GM18505 (cell line): ENCODE measurements around the gene GNG14.
"Not testable (repeated sequence)": the region's sequence is repeated elsewhere in the genome, so short reads cannot be mapped to it uniquely, and the experiment has no call there.

ENCODE experiments used
- ATAC-seq: cut with Tn5 transposase; IDR thresholded peaks from one replicate; pipeline ENCODE4 v1.9.1; 2021; ENCODE audit not compliant: unreplicated experiment
- POLR2A ChIP-seq: IDR thresholded peaks from 4 replicates; pipeline ENCODE4 v1.6.1; 2011; ENCODE audit warnings: borderline replicate concordance; ENCODE audit not compliant: insufficient read depth, insufficient read length; ENCODE audit errors: extremely low read depth

The GNG14 gene

GRCh38 chr19:12694641-12695040 is 6.8 kb downstream of the GNG14 start:
- no peak for TF ChIP-seq POLR2A
- no peak for ATAC-seq

GRCh38 chr19:12695096-12695495 is 7.3 kb downstream of the GNG14 start:
- TF ChIP-seq POLR2A = no peak
- no peak for ATAC-seq

GRCh38 chr19:12695514-12695913 is 7.7 kb downstream of the GNG14 start:
- no peak for ATAC-seq
- TF ChIP-seq POLR2A = no peak

GRCh38 chr19:12695997-12696365 is 8.2 kb downstream of the GNG14 start:
- ATAC-seq = peak; percentile 17
- TF ChIP-seq POLR2A = no peak

GRCh38 chr19:12696366-12697335 is 8.9 kb downstream of the GNG14 start, which contains the start of gene FBXW9:
FBXW9 (minus strand) TSS chr19:12696631; CDS start chr19:12696581, 50 bp downstream.
- peak; percentile 71 for ATAC-seq
- peak; percentile 86 for TF ChIP-seq POLR2A

GRCh38 chr19:12697425-12697824 is 9.6 kb downstream of the GNG14 start:
- not testable (repeated sequence) for ATAC-seq

- ATAC-seq = no peak
- TF ChIP-seq POLR2A = no peak
These were observed 10.3 kb downstream of the GNG14 start for GRCh38 chr19:12698138-12698537.

GRCh38 chr19:12701596-12702282 is 13.9 kb downstream of the GNG14 start:
- no peak for TF ChIP-seq POLR2A
- ATAC-seq = no peak

- no peak for TF ChIP-seq POLR2A
These were observed 15.2 kb downstream of the GNG14 start for GRCh38 chr19:12703046-12703445.

GRCh38 chr19:12705169-12705568 is 17.4 kb downstream of the GNG14 start:
- no peak for TF ChIP-seq POLR2A

More at GRCh38 chr19:12703046-12703445, 15.2 kb downstream of the GNG14 start:
- no peak for ATAC-seq

GRCh38 chr19:12705654-12706331 is 18.0 kb downstream of the GNG14 start:
- no peak for ATAC-seq

More at GRCh38 chr19:12705169-12705568, 17.4 kb downstream of the GNG14 start:
- ATAC-seq = no peak

GRCh38 chr19:12706332-12706718 is 18.5 kb downstream of the GNG14 start:
- TF ChIP-seq POLR2A = no peak
- ATAC-seq = no peak

More at GRCh38 chr19:12705654-12706331, 18.0 kb downstream of the GNG14 start:
- no peak for TF ChIP-seq POLR2A

- no peak for ATAC-seq
- no peak for TF ChIP-seq POLR2A
These were observed 20.8 kb downstream of the GNG14 start for GRCh38 chr19:12708641-12709040.
